HG02678 (cell line): ENCODE results near the gene DAP3.
"Not testable (repeated sequence)": the region's sequence is repeated elsewhere in the genome, so short reads cannot be mapped to it uniquely, and the experiment has no call there.

Experiments used
- ATAC-seq: cut with Tn5 transposase; IDR thresholded peaks from one replicate; pipeline ENCODE4 v1.9.1; 2021; ENCODE audit warnings: mild to moderate bottlenecking, moderate library complexity; ENCODE audit not compliant: unreplicated experiment

Gene DAP3

DNA sequence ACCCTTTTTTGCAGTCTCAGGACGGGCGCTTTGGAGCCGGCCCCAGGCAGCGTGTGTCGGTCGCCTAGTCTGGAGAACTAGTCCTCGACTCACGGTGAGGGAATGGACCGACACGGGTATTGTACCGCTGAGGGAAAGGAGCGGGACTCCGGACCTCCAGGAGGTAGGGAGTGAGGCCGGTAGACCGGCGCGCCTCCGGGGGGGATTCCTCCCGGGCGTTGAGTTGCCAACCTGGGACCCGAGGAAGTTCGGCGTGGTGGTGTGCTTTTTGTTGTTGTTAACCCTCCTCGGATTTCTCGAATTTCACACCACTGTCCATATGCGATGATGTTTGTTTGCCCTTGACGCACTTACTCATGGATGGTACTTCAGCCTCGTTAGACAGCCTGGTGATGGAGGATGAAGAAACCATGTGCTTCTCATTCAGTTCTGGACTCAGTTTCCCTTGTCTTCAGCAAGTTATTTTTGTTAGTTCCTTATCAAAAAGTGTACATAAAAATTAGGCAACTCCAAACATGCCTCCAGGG lies at the start of gene DAP3:
DAP3 (plus strand) TSS at position 11 of the 527 bp plus-strand sequence. CDS start 20,689 bp downstream, outside the sequence.
- ATAC-seq, result not testable (repeated sequence)

DNA sequence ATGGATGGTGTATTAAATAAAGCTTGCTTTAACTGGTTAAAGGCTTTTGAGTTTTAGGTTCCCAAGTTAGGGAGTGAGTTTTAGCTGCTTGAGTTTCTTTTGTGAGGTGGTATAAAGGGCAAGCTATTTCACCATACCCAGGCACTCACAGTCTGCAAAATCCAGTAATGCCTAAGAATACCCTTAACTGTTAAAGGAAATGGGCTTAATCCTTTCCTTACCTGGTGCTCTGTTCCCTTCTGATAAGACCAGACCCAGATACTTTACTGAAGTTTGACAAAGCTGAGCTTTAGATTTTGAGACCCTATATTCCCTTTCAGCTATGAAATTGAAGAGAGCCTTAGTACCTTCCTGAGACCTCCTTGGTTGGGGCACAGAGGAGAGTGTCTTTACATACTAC lies 48.5 kb upstream of the DAP3 start:
- no peak for ATAC-seq

DNA sequence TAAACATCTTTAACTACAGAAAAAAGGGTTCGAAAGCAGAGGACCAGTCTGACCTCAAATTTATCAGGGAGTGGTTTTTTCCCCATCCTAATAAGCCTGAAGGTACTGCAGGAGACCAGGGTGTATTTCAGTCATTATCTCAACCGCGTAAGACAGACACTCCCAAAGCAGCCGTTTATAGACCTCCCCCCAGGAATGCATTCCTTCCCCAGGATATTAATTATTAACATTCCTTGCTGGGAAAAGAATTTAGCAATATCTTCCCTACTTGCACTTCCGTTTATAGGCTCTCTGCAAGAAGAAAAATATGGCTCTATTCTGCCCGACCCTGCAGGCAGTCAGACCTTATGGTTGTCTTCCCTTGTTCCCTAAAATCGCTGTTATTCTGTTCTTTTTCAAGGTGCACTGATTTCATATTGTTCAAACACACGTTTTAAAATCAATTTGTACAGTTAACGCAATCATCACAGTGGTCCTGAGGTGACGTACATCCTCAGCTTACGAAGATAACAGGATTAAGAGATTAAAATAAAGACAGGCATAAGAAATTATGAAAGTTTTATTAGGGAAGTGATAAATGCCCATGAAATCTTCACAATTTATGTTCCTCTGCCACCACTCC lies 46.2 kb upstream of the DAP3 start:
- not testable (repeated sequence) for ATAC-seq

DNA sequence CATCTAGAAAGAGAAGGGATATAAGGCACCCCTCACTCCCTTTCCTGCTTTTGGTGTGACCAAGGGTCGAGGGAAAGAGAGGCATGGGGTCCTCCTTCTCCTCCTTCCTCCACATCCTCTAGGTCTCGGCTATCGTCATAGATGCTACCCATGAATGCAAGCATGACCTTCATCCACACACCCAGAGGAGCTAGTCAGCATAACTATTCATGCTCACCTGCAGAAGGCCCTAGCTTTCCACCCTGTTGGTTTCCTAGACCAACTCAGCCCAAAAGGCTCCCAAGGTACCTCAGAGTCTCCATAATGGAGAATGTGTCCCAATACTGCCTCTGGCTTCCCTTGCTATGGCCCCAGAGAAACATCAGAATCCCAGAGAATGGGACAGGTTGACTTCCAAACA lies 45.7 kb upstream of the DAP3 start:
- ATAC-seq, result no peak

DNA sequence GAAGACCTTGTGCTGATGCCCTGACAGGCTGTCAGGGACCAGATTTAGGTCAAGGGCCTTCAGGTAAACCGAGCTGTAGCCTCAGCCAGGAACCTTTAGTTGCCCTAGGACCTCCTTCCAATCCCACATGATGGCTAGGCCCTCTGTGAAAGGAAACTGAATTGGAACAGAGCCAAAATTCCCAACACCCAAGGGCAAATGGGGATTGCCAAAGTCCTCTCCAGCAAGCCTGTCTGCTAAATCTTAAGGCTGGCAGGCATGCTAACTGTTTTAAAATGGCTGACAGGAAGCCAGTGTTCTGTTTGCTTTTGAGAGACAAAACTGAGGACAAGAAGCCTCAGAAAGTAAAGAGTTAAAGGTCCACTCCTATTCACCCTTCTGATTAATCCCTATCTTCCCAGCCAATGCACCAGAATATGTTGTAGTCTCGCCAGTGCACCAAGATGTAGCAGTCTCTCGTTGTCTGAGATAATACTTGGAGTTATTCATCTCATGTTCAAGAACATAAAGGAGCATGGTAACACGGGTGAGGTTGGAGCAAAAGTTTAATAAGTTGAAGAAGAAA lies 43.8 kb upstream of the DAP3 start:
- ATAC-seq, result no peak

DNA sequence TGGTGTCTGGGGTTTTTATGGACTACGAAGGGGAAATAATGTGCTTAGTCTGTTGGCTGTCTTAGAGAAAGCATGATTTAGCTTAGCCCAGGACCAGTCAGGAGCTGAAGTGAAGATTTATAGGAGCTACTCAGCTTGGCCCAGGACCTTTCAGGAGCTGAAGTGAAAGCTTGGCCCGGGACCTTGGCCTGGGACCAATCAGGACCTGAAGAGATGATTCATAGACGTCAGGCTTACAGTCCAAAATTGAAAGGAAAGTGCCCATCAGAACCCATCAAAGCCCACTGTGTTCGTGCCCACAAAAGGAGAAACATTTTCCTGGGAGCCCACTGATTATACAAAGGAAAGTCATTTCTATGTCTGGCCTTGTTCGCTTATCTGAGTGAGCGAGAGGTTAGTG lies 43.2 kb upstream of the DAP3 start:
- no peak for ATAC-seq

DNA sequence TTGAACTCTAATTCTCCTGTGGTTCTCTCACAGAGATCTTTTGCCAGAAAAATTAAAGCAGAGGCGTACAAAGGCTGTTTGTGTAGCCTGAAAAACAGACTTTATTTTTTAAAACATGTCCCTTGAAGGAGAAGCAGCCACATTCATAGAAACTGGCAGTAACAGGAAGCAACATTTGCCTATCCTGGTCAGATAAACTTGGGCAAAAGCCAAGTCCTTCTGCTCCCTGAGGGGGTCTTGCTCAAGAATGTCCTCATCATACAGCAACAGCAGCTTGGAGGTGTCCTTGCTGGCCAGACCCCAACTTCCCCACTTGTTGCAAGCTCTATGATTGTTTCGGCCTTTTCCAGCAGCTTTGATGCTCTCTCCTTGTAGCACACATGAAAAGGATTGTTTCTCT lies 42.6 kb upstream of the DAP3 start:
- no peak for ATAC-seq

DNA sequence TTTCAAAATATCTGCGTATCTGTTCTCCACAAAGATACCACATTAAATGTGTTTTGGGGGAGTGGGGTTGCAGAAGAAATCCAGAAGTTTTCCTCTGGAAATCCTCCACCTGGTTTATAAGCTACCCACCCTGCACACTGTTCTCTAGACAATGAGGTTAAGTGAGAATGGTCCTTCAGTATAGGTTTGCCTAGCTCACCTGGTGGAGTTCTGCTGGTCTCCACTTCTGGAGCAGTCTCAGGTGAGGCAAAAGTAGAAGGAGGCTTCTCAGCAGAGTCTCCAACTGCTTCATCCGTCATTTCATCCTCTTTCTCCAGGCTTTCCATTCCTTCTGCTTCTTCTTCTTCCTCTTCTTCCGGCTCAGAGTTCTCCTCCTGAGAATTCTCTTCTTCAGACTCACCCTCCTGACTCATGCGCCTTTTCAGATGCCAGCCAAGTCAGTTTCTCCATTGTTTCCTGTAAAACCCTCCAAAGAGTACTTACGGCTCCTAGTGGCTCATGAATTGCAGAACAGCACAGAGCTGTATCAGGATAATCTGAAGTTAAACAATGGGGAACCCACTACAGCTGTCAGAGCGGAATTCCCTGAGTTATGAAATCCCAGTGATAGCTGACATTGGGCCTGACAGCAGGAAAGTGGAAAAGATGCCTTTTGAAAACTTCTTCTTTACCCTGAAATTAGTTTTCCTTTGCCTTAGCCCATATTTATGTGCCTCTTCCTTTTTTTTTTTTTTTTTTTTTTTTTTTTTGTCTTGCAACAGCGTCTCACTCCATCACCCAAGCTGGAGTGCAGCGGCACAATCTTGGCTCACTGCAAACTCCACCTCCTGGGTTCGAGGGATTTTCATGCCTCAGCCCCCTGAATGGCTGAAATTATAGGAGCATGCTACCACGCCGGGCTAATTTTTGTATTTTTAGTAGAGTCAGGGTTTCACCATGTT lies 40.4 kb upstream of the DAP3 start:
- no peak for ATAC-seq

DNA sequence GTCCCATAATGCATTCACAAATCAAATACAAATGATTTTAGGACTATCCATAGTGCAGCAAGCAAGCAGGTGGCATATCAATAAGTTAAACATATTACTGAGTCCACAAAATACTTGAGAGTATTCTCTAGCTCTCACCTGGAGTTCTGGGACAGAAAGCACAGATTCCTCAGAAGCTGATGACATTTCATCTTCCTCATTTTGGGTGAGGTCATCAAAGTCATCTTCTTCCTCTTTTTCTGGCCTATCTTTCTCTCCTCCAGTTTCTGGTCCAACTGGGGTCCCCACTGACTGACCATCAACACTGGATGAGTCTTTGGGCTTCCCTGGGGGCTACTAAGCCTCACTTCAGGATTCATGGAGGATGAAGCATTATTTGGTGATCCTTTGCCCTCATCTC lies 39.2 kb upstream of the DAP3 start:
- no peak for ATAC-seq

DNA sequence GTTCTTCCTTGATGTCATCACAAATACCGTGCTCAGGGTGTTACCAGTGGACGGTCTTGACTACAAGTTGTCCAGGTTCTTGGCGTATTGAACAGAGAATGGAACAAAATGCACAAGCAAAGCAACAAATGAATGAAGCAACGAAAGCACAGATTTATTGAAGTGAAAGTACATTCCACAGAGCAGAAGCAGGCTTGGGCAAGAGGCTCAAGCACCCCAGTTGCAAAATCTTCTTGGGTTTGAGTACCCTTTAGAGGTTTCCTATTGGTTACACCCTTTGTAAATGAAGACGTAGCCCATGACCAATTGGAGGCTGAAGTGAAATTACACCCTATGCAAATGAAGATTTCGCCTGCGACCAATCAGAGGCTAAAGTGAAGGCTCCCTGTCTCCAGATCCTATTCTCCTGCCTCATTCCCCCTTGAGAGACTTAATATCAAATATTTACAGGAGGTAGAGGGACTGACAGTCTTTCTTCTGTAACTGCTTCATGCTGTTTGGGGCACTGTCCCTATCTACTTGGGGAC lies 38.6 kb upstream of the DAP3 start:
- ATAC-seq, result no peak

DNA sequence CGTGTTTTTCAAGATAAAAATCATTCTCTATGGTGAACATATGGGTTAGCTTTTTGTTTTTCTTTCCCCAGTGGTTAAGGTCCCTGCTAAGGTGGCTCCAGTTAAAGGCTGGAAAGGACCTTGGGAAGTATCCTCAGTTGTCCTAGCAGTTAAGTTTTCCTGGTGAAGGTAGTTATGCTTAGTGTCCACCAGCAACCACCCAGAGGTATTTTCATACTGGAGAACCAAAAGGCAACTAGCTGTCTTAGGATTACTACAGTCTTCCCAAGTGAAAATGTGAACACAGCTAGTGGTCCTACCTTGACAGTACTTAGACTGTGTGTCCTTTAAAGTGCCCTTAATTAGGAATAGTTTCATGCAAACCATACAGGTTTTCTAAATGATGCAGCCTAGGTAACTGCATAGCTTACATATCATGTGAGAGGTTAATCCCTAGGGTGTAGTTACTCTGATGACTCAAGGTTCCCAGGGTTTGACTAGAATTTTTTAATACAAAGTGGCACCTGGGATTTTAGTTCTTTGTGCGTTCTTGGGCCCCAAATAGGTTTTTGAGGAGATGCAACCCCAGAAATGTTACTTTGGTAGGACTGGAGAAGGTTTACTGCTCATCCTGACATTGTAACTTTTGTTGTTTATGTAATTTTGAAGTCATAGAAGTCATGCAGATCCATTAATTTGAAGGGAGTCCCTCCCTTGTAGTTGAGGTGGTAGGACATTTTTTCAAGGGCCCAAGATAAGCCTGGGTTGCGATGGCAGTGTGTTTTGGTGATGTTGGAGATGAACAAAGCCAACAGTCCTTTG lies 36.8 kb upstream of the DAP3 start:
- ATAC-seq, result no peak

DNA sequence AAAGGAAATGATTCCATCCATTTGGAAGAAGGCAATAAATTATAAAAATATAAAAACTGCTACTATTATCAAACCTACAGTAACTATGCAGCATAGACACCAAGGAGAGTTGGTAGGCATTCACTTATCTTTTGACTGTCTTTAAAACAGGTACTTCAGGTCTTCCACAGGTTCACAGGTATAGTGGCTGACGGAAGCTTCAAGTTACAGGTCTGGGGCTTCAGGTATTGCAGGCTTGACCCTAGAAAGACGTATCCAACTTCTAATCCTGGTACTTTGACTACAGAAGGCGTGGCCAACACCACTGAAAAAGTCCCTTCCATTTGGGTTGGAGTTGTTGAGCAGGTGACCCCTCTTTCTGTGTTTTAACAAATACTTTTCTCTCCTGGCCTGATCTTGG lies 35.9 kb upstream of the DAP3 start:
- no peak for ATAC-seq

DNA sequence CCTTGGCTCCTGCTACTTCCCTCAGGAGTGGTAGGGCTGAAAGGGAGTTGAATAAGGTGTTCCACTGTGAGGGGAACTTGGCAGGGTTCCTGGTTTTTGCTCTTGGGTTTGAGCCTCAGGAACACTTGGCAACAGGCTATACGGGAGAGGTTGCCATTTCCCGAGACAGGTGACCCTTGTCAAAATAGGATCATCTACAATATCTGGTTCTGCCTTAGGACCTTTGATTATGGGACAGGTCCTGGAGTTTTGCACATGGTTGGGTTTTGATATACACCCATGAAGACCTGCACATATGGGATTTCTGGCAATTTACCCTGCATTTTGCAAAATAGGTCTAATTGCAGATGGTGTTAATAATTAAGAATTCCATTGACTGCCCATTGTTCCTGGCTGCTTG lies 31.4 kb upstream of the DAP3 start:
- no peak for ATAC-seq

DNA sequence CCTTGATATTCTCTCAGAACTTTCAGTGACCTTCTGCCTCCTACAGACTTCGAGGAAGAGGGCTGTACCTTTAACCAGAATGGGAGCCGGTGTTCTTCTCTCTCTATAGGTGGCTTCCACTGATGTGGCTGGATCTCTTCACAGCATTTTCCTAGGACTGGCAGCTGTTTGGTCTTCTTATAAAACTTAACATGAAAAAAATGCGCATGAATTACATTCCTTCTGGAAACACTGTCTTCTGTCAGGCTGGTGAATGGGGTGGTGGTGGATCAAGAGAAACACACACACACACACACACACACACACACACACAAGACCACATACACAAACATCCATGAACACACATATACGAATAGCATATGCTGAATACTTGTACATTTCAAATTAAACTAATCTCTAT lies 27.7 kb upstream of the DAP3 start:
- not testable (repeated sequence) for ATAC-seq

DNA sequence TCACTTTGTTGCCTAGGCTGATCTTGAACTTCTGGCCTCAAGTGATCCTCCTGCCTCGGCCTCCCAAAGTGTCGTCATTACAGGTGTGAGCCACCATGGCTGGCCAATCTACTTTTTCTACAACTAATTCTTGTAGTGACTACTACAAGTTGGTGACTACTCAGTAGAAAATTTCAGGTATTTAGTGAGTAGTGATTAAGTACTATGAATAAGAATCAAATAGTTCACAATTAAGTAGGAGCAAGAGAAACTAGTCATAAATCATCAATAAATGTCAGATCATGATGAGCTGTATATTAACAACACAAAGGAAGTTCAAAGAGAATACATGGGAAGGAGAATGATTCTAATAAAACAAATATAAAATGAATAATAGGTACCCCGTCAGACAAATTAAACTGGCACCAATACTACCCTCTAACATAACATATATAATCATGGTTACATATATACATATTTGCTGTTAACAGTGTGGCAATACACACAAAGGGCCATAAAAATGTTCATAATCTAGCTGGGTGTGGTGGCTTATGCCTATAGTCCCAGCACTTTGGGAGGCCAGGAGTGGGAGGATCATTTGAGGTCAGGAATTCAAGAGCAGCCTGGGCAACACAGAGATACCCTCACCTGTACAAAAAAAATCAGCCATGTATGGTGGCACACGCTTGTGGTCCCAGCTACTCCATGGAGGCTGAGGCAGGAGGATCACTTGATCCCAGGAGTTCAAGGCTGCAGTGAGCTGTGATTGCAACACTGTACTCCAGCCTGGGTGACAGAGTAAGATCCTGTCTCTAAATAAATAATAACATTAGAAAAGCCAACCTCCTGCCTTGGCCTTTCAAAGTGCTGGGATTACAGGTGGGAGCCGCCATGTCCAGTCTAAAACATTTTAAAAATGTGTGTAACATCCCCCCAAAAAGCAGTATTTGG lies 19.4 kb upstream of the DAP3 start:
- ATAC-seq, result no peak

DNA sequence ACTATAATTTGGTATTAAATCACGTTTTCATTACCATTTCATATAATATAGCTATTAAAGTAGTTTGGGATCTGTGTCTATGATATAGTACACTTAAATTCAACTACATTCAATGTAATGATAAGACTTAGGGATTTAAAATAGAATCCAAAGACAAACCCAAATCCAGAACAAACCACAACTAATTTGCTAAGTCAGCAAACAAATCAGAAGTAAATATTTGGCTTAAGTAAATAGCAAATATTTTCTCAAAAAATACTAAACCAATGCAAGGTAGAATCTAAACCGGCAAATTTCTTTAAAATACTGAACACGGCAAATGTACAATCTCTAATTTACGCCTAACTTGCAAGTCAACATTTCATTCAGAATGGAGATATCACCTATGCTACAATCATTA lies 17.1 kb upstream of the DAP3 start:
- ATAC-seq, result no peak

DNA sequence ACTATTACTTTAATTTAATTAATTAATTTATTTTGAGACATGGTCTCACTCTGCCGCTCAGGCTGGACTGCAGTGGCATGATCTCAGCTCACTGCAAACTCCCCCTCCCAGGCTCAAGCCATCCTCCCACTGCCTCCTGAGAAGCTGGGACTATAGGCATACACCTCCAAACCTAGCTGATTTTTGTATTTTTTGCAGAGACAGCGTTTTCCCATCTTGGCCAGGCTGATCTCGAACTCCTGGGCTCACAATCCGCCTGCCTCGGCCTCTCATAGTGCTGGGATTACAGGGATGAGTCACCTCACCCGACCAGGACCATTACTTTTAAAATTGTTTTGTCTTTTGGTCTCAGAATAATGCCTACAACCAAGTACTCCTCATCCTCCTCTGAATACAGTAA lies 15.9 kb upstream of the DAP3 start:
- ATAC-seq, result no peak

DNA sequence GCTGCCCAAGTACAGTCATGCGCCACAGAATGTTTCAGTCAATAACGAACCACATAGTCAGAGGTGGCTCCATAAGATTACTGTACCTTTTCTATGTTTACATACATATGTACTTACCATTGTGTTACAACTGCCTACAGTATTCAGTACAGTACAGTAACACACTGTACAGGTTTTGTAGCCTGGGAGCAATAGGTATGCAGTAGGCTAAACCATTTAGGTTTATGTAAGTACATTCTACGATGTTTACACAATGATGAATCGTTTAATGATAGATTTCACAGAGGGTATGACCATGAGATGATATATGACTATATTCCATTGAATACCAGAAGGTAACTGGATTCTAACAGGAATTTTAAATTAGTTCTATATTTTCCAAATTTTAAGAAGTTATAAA lies 10.9 kb upstream of the DAP3 start:
- no peak for ATAC-seq

DNA sequence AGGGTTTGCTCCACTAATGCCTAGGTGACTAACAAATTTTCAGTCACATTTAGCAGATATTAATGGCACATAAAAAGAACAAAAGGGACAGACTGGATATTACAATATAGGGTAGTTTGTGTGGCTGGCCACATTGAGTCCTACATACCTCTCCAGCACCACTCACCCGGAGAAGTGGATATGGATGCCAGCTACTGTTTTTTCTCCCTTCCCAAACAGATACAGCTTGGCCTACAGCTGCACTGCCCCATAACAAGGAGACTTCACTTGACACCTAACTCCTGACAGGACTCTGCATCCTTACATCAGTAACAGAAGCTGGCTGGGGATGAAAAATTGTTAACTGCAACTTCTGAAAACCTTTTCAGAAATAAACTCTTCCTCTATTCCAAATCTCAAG lies 9.9 kb upstream of the DAP3 start:
- not testable (repeated sequence) for ATAC-seq

DNA sequence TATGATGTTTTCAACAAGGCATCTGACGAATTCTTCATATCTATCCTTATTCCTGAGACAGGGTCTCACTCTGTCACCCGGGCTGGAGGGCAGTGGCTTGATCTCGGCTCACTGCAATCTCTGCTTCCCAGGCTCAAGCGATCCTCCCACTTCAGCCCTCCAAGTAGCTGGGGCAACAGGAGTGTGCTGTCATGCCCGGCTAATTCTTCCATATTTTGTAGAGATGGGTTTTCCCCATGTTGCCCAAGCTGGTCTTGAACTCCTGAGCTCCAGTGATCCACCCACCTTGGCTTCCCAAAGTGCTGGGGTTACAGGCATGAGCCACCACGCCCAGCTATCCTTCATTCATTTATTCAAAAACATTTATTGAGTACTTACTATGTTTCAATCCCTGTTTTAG lies 8.4 kb upstream of the DAP3 start:
- no peak for ATAC-seq
